Stimulated activated CD4-positive, alpha-beta T cell treated with anti-CD3 and anti-CD28 coated beads, Interleukin-15, amount 100 ng/mL, for 48 hours (primary cell): ENCODE results near the gene TRAPPC2L.

Experiments
- DNase-seq, 2 donors: peaks; one replicate each; pipeline ENCODE4 v3.0.0-alpha.2; 2020; ENCODE audit warnings: low read depth in 2 of 2

The TRAPPC2L gene

GRCh38 chr16:88909431-88910210 lies 52.7 kb downstream of the TRAPPC2L start:
- no peak for DNase-seq

GRCh38 chr16:88910284-88911135 lies 53.6 kb downstream of the TRAPPC2L start:
- DNase-seq, result no peak

- DNase-seq, result no peak
These were observed 54.4 kb downstream of the TRAPPC2L start for GRCh38 chr16:88911136-88911945.

GRCh38 chr16:88911946-88912310 lies 55.0 kb downstream of the TRAPPC2L start:
- no peak for DNase-seq
